Measurements from ENCODE around the gene RNF130. TPM values are rescaled to one million over a fixed set of nuclear protein-coding genes. Genes with fewer than 3 reads are reported as not detected.

RNF130 gene
- total and polyA plus RNA-seq, 2 of the 13 experiments (the other 11 are each of a cell fraction or from before 2014, with no cell fraction given), result 28.2 to 28.3 TPM

- TF ChIP-seq NPAS2 (CRISPR knock-in tag; IDR thresholded peaks at IDR 0.05; ENCODE audit: borderline replicate concordance) (0 out of 2 replicates have a peak, but pooled peaks have one; percentile 58), KDM2A (CRISPR knock-in tag; IDR thresholded peaks at IDR 0.05; ENCODE audit: borderline replicate concordance, low read depth) (peak; percentile 78; the same call in 1 of the 2 replicates), SP4 (CRISPR knock-in tag; IDR thresholded peaks at IDR 0.05) (peak; percentile 83), MXD1 (CRISPR knock-in tag; IDR thresholded peaks at IDR 0.05) (peak; percentile 91; the same call in 1 of the 2 replicates), NR2F1 (CRISPR knock-in tag; IDR thresholded peaks at IDR 0.05) (no peak), ZNF597 (CRISPR knock-in tag; IDR thresholded peaks at IDR 0.05) (no peak), NFKB2 (CRISPR knock-in tag; IDR thresholded peaks at IDR 0.05; ENCODE audit: borderline replicate concordance) (peak; percentile 100), ZNF652 (CRISPR knock-in tag; IDR thresholded peaks at IDR 0.05; ENCODE audit: borderline replicate concordance, low read depth) (no peak), TRIM22 (IDR thresholded peaks at IDR 0.05) (no peak), ZNF432 (CRISPR knock-in tag; IDR thresholded peaks at IDR 0.05; ENCODE audit: borderline replicate concordance) (no peak), CBFB (CRISPR knock-in tag; IDR thresholded peaks at IDR 0.05) (peak; percentile 89), HHEX (CRISPR knock-in tag; IDR thresholded peaks at IDR 0.05) (no peak), SOX6 (IDR thresholded peaks at IDR 0.05) (no peak), SOX6 (CRISPR knock-in tag; IDR thresholded peaks at IDR 0.05) (peak; percentile 37; the same call in 1 of the 2 replicates), ZMYM2 (CRISPR knock-in tag; IDR thresholded peaks at IDR 0.05) (no peak), U2AF1 (optimal IDR thresholded peaks at IDR 0.05; ENCODE audit: low read depth, low read length) (no peak), ZNF451 (CRISPR knock-in tag; IDR thresholded peaks at IDR 0.05) (peak; percentile 99), ZNF430 (CRISPR knock-in tag; IDR thresholded peaks at IDR 0.05) (peak; percentile 97), SETDB1 (CRISPR knock-in tag; IDR thresholded peaks at IDR 0.05; ENCODE audit: borderline replicate concordance) (no peak), ZFP37 (CRISPR knock-in tag; IDR thresholded peaks at IDR 0.05; ENCODE audit: borderline replicate concordance) (peak; percentile 99), MBD4 (IDR thresholded peaks at IDR 0.05; ENCODE audit: borderline replicate concordance, low read length) (no peak), ZNF101 (CRISPR knock-in tag; IDR thresholded peaks at IDR 0.05; ENCODE audit: borderline replicate concordance, low read depth) (0 out of 2 replicates have a peak, but pooled peaks have one; percentile 91)
- TF ChIP-seq, protein P1, sequence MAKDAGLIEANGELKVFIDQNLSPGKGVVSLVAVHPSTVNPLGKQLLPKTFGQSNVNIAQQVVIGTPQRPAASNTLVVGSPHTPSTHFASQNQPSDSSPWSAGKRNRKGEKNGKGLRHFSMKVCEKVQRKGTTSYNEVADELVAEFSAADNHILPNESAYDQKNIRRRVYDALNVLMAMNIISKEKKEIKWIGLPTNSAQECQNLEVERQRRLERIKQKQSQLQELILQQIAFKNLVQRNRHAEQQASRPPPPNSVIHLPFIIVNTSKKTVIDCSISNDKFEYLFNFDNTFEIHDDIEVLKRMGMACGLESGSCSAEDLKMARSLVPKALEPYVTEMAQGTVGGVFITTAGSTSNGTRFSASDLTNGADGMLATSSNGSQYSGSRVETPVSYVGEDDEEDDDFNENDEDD (CRISPR knock-in tag; IDR thresholded peaks at IDR 0.05; ENCODE audit: borderline replicate concordance), result peak; percentile 100
- TF ChIP-seq, protein P2, sequence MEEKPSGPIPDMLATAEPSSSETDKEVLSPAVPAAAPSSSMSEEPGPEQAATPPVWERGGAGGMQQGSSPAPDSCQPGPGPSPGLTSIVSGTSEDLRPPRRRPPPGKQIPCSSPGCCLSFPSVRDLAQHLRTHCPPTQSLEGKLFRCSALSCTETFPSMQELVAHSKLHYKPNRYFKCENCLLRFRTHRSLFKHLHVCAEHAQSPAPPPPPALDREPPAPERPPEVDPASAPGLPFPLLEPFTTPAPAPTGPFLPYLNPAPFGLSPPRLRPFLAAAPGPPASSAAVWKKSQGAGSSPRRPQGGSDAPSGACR (CRISPR knock-in tag; IDR thresholded peaks at IDR 0.05), result peak; percentile 79; the same call in 1 of the 2 replicates
Observed at GRCh38 chr5:180071531-180072255, at the start of gene RNF130 (continued).
